ENCODE results near the gene LCLAT1.
A peak's percentile ranks its signal among the peaks of the same experiment; 100 is the strongest.

LCLAT1 gene

DNA sequence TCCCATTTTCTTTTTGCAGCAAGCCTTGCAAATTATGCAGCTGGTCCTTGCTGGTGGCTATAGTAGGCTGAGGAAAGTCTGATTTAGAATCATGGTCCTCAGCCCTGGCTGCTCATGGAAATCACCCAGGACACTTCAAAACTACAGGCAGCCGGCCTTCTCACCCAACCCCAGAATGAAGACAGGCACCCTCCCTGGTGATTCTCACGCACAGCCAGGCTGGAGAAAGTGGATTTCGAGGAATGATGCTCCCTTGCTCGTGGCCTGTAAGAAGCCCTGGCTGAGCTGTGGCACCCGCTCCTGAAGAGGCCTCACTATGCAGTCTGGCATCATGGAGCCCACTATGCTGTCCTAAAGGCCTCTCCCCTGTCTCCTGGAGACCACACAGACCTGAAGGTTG is 202.8 kb downstream of the LCLAT1 start:
- DNase-seq, result no peak

DNA sequence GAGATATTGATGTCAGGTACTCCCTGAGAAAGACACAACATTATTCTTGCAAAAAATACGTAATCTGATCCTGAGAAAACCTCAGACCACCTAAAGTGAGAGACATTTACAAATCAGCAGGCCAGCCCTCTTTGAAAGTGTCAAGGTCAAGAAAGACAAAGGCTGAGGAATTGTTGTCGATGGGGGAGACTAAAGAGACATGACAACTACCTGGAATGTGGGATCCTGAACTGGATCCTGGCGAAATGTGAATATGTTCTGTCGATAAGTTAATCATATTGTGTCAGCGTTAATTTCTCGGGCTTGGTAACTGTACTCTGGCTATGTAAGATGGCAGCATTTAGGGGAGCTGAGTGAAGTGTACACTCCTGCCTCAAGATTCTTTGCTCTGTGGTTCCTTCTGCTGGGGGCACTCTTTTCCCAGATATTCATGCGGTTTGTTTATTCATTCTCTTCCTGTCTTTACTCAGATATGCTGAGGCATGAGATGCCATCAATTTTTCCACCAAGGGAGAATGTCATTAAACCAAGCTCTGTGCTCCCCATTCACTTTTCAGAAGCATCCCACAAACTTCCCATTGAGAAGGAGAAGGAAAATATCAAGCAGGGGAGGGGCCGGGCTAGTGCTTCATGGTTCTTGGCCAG is 205.3 kb downstream of the LCLAT1 start:
- no peak for DNase-seq

DNA sequence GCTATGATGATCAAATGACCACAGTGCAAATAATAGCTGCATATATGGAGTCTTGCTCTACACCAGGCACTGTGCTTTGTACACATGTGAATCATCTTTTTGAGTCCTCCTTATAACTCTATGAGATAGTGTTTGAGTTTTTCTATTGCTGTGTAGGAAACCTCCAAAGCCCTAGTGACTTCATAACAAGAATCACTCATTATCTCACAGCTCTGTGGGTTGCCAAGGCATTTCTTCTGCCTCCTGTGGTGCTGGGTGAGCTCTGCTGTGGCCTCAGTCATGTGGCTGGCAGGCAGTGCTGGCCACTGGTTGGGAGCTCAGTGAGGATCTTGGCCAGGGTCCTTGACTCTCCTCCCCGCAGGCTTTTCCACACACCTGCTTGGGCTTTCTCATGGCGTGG is 206.8 kb downstream of the LCLAT1 start:
- DNase-seq, result no peak

DNA sequence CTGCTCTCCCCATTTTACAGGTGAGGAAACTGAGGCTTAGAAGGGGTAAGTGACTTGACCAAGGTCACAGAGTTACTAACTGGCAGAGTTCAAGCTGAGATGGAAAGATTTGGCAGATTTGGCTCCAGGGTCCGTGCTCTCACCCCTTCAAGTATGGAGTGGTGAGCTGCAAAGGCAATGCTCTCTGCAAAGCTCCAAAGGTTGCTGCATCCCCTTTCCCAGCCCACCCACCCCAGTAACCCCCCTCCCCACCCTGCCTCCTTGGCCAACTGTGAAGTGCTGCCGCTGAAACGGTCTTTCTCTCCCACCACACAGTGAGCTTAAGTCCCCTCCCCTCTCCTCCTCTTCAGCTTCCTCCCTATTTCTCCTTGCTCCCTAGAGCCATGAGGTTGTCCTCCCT is 207.4 kb downstream of the LCLAT1 start:
- DNase-seq, result no peak

DNA sequence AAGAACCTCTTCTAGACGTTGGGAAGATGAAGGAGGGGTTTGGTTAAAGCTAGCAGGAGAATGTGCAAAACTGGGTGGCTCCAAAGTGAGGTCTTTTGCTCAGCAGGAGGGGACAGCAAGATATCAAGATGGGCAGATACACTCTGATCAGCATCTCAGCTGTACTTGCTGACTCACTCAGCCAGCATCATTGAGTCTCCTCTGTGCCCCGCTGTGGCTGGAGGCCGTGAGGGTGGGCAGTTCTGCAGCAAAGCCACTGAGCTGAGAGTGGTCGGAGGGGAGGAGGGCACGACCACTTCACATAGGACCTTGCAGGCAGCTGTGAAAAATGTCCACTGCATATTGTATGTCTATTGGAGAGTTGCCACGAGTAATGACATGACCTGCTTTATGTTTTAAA is 208.2 kb downstream of the LCLAT1 start:
- DNase-seq, result no peak

DNA sequence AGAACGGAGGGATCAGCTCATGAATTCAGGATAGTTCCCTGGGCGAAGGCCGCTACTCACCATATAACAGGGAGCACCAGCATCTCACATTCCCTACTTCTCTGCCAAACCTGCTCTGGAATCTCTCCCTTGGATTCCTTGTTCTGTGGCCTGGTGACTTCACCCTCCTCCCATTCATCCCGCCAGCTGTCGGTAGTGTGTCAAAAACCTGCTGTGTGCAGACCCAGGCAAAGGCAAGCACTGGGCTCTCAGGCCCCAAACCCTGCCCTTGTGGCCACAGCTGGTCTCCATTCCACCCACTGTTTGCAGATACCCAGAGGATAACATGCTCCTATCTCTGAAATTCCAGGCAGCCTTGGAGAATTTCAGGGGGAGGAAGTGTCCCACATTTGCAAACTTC is 208.6 kb downstream of the LCLAT1 start:
- DNase-seq, result no peak

DNA sequence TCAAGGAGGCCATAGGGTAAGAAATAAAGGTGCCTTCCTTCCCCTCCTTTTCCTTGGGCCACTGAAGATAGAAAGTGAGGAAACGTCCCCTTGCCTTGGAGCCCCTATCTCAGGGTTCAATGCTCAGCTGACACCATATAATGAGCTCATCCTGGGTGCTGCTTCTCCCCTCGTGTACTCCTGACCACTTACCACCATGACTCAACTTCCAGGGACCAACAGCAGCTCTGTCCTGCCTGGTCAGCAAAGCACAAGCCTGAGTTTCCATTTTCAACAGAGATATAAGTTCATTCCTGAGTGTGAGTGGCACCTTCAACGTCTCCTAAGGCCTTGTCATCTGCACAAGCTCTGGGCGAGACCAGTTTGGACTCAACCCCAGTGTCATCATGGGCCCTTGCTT is 209.0 kb downstream of the LCLAT1 start:
- DNase-seq, result no peak

DNA sequence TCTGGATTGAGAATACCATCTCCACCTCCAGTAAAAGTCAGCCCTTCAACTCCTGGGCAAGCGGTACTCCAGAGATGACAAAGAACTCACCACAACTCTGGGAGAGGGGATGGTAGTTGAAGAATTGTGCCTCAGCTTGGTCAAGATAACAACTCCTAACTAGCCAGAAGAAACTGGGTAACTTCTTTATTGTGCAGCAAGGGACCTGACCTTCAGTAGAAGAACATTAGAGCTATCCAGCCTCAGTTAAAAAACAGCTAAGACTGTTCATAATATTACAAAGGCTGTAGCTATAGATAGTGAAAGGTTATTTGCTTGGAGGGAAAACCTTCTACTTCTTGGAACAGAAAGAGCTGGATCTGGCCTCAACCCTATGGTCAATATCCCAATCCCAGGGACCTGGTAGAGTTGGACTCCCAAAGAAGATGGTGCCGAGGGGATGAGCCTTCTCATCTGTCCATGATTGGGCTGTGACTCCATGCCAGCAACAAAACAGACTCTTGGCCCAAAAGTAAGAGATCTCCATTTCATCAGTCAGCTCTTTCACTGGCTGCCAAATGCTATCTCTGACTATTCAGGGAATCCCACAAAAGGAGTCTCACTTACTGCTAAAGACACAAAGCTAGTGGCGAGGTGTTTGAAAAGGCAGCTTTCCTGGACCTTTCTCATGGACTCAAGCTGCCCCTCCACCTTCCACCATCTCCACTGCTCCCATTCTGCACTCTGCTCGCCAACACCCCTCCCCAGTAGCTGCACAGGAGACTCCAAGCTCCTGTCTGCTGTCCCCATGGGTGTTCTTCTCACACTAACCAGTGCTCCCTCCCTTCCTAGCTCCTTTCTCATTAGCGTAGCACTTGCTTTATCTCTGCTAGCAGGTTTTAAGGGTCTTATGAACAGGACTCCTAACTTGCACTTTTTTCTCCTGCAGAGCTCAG is 214.4 kb downstream of the LCLAT1 start:
- no peak for DNase-seq

DNA sequence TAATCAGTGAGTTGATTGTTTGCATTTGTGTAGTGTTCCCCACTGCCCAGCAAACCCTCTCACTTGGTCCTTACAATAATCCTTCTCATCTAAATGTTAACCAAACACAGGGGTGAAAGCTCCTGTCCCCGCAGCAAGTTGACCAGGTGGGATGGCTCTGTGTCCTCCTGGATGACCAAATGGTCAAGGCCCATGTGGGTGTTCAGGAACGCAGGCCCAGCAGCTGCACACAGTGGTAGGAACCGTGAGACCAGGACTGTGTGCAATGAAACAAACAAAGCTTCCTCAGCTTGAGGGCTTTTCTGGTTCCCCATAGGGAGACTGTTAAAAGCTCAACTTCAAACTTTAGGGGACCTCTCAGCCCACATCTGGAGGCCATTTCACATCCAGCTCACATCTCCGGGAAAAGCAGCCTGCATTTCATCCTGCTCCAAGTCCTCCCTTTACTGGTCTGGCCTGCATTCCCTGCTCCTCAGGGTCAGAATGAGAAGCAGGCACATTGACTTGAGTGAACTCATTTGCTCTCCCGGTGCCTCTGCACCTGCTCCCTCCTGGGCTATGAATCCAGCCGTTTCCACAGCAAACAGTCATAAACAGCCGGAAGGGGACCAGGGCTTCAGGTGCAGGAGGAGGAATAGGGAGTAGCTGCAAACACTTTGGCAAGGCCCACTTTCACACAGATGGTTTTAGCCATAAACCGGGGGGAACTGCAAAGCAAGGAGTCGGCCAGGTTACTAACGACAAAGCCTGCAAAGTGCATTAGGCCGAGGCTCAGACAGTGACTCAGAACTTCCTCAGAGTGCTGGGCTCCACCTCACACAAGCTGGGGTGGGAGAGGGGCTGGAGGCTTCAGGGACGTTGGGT is 215.5 kb downstream of the LCLAT1 start:
- DNase-seq, result no peak

DNA sequence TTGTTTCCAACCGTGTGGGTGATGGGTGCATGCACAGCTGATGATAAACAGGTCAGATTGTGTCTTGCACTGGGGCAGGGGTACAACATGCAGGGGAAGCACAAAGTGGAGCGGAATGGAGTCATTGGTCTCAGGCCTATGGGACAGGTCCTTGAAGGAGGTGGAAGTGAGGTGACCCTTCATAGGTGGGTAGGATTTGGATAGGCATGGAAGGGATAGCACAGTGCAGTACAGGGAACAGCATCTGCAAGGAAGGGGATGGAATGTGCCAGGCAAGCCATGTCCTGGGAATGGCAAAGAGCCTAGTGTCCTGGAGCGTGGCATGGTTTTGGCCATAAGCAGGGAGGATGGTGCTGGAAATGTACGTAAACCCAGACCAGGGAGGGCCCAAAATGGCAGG is 216.3 kb downstream of the LCLAT1 start:
- no peak for DNase-seq

DNA sequence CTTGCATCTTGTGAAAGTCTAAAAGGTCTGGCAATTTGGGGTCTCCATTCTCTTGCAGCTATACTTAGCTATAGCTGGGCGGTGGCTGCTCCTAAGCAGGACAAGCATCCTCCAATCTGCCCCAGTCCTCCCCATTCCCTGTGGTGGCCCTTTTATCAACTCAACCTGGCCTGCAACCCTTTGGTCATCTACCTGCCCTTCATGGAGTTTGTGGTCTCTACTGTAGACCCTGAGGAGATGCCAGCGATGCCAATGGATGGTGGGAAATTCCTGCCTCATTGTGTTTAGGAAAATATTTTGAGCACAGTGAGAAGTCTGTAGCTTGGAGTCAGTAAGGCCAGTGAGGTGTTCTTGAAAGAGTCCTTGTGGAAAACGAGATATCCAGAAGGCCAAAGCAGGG is 216.8 kb downstream of the LCLAT1 start:
- no peak for DNase-seq

DNA sequence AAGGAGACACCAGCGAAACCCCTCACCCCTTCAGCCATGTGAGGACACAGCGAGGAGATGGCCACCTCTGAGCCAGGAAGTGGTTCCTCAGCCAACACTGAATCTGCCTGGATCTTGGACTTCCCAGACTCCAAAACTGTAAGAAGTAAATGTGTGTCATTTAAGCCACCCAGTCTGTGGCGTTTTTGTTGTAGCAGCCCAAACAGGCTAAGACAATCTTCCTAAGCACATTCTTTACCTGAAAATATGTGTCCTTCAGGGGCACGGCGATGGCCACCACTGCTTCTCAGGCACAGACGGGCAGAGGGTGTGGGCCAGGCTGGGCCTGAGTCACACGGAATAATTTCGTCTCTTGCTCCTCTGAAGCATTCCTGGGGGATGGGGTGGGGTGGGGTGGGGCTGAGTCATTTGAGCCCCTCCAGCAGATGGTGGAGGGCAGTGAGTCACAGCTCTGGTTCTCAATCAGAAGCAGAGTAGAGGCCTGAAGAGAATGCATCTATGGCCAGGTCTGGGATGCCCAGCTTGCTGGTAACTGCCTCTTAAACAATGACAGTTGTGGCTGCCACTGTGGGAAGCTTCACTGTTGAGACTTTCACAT is 217.8 kb downstream of the LCLAT1 start:
- DNase-seq, result peak; percentile 46

DNA sequence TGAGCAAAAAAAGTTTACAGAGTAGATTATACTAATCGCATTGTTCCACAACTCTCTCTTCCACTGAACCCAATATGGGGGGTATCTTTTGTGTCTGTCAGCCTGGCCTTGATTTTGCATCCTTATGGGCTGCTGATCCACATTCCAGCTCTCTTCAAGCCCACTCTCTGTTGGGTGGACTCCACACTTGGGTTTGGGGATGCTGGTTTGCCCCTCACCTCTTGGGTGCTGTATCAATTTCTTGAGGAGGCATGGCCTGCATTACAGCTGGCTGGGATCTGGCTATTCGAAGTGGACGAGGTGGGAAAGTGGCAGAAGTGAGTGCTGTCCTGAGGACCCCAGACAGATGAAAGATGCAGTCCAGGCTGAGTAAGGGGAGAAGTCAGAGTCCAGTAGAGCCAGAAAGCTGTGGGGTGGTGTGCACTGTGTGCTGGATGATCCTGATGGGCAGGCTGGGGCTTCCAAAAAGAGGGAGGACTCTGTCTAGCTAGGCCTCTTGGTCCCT is 218.8 kb downstream of the LCLAT1 start:
- DNase-seq, result no peak

DNA sequence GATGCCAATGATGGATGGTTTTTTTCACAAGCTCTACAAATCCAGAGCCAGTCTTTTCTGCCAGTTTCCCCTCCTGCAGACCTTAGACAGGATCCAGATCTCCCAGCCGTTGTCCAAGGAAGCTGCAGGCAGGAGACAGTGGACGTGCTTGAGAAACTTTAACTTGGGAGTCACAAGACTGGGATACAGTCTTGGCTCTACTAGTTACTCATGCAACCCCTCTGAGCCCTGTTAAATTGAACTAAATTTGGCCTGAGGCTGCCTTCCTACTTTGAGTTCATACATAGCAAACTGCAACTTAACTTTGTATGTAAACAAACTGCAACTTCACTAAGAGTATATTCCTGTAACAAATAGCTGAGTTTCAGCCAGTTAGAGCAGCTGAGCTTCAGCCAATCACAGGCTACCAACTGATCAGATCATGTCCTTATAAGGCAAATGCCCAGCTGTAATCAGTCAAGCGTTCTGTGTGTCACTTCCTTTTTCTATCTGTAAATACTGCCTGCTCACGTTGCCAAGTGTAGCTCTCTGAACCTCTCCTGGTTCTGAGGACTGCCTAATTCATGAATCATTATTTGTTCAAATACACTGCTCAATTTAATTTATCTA is 219.3 kb downstream of the LCLAT1 start:
- DNase-seq, result no peak

DNA sequence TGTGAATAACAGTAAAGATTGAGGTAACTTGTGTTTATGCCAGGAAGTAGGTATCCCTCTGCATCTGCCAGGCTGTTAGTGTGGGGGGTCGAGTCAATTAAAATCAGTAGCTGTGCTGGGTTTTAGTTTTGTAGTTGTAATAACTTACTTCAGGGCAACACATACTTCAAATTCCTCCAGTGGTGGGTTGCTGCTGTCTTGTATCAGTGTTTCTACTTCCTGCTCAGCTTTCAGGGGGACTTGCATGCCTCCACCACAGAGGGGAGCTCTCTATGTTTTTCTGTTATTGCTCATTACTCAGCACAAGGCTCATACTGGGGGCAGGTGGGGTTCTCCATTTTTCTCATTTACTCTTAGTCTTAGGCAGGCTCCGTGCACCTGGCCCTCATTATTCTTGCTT is 223.4 kb downstream of the LCLAT1 start:
- DNase-seq, result no peak

DNA sequence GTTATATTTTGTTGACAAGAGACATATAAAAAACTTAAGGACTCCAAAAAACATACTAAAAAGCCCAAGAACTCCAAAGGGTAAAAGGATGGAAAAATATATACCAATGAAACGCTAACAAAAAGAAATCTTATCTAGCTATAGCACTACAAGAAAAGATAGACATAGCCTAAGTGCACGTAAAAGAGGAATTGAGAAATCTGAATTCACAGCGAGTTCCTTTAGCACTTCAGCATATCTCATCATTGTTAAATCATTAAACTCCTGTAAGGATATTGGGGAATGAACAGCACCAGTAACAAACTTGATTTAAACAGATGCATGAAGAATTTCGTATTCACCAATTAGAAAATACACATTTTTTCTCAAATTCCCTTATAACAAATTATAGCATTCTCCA is 226.1 kb downstream of the LCLAT1 start:
- DNase-seq, result no peak

DNA sequence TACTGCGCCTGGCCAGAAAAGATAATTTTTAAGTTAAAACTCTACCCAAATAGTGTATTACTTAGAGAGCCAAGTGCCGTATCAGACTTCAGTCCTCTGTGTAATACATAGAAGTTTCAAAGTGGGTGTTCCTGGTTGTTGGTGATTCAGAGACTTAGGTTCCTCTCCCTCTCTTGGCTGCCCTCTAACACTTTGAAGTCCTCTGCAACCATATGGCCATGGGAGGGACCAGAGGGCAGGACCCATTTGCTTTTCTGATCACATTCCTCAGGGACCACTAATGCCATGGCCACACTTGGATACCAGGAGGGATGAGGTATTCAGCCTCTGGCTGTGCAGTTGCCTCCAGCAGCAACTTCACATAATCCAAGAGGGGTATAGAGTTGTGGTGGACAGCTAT is 228.7 kb downstream of the LCLAT1 start:
- no peak for DNase-seq

DNA sequence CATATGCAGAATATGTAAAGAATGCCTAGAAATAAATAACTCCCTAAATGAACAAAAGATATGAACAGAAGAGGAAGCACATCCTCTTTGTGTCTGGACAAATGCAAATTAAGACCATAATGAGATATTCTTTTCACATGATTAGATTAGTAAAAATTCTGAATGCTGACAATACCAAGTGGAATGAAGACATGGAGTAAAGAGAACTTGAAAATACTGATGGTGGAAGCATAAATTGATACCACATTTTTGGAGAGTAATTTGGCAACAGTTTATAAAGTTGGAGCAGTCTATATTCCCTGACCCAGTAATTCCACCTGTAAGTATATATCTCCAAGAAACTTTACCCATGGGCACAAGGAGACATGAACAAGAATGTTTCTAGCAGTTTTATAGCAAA is 230.2 kb downstream of the LCLAT1 start:
- DNase-seq, result no peak

DNA sequence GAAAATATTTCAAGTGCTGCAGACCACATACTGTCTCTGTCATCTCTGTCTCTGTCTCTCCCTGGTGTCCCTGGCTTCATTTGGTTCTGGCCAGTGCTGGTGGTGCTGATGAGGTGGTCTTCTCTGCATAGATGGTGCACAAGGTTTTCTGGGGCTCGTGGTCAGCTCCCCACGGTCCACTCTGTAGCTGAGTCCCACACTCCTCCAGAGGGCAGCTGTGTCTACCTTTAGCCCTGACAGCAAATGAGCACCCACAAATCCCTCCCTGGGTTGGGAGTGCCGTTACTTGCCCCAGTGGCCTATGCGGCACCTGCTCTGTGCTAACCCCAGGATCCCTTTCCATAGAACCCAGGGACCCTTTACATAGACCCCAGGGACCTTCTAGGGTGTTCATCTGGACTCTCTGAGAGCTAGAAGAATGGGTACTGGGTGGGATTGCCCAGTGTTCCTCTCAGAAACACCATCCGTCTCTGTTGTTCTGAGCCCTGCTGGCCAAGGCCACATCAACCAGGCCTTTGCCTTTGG is 230.9 kb downstream of the LCLAT1 start:
- DNase-seq, result no peak

DNA sequence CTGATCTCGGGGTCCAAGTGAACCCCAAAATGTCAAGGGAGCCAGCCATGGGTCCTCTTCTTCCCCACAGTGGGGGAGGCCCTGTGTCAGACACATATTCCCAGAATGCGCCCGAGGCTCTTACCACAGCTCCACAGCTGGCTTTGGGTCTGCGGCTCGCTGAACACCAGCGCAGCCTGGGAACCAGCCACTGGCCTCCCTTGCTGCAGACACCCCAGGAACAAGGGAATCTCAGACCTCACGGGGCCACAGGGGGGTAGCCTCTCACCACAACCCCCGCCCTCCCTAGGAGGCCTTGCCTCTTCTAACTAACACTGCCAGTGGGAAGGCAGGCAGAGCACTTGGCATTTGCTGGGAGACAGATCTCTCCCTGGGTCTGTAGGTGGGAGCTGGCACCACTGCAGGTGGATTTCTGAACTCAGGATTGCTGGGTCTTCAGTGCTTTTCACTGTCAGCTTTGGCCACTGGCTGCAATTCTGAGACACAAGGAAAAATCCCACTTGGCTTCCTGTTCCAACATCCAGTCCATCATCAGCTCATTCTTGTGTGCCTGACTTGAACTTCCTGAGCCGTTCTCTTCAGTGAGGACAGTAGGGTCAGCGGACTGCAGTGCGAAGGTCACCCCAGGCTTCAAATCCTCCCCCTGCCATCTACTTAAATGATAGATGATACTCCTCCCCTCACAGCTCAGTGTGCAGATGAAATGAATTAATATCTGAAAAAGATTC is 231.5 kb downstream of the LCLAT1 start:
- no peak for DNase-seq

DNA sequence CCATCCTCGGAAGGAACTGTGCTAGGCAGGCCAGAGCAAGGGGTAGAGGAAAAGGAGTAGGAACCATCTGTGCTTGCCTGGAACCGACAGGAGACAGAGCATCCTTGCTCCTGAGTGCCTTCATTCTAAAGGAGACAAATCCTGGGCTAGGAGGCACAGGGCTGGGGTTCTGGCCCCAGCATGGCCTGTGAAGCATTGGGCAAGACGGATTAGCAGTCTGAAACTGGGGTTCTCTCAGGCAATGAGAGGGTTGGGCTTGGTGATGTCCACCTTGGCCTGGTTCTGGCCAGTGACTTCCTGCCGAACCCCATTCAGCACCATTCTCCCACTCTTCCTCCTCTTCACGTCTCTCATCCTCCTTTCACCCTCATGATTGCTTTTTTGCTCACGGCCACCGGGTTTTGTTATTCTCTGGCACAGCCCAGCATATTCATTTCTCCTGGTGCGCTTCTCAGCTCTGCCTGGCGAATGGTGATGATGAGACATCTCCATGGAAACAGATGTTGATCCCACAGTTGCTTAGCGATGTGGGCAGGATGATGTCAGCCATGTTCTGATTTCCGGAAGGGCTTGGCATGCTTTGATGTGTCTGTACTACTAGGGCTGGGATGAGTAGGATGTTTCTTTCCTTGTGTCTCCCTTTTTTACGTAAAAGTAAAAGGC is 232.5 kb downstream of the LCLAT1 start:
- DNase-seq, result no peak
